ENCODE data around the gene CYP11A1.

The CYP11A1 gene

GRCh38 chr15:74387141-74387541 is 19.7 kb upstream of the CYP11A1 start:
- DNase-seq = no peak

GRCh38 chr15:74386496-74387140 is 19.2 kb upstream of the CYP11A1 start:
- DNase-seq = no peak

DNA sequence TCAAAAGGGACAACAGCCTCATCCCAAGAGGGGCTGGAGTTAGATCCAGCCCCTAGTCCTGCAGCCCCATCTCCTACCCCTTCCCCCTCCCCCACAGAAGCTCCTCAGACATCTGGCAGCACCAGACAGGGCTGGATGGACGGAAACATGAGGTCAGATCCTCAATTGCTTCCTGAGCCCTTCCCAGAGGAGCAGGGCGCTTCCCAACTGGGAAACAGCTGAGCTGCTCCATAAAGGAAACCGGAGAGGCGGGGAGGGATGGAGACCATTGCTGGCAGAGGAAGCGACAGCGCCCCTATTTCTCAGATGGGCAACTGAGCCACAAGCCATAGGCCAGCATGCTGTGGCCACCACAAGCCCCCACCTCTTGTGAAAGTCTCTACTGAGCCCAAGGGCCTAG is 18.3 kb upstream of the CYP11A1 start:
- DNase-seq = no peak

- peak; percentile 18 for DNase-seq
Observed at GRCh38 chr15:74384881-74385643, 17.6 kb upstream of the CYP11A1 start.

GRCh38 chr15:74384566-74384880 is 17.1 kb upstream of the CYP11A1 start:
- no peak for DNase-seq

- no peak for DNase-seq
Observed at GRCh38 chr15:74383695-74384565, 16.5 kb upstream of the CYP11A1 start.

DNA sequence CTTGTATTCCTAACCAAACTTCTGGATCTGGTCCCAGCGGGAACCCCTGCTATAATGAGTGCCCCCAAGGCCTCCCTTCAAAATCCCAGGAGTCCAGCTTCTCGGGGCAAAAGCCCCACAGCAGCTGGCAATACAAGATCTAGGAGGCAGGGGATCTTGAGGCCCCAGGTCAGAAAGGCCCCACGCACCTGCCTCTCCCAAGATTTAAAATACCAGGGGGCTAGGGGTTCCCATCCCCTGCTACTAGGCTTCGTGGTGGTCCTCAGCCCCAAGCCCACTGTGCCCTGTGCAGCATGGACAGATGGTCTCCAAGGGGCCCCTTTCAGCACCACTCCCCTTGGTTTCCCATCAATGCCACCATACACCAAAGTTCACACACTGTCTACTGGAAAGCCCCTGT is 15.8 kb upstream of the CYP11A1 start:
- no peak for DNase-seq

GRCh38 chr15:74382004-74382816 is 14.8 kb upstream of the CYP11A1 start:
- peak; percentile 68 for DNase-seq

- no peak for DNase-seq
Observed at GRCh38 chr15:74381481-74381880, 14.0 kb upstream of the CYP11A1 start.

GRCh38 chr15:74381190-74381453 is 13.7 kb upstream of the CYP11A1 start:
- no peak for DNase-seq

GRCh38 chr15:74380361-74381189 is 13.1 kb upstream of the CYP11A1 start:
- no peak for DNase-seq

DNA sequence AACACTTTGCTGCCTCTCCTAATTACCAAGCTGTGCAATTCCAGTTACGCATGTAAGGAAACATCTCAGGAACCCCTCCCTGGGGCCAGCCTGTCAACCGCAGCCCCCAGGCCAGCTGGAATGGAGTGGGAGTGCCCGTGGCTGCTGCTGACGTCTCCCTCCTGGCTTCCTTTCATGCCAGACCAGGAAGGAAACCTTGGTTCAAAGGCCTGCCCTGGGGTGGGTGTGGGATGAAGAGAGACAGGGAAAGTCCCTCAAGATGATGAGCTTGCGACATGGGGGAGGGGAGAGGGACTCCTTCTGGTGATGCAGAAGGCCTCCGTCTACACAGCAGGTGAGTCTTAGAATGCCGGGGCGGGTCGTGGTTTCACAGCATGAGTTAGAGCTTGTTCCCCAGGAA is 11.4 kb upstream of the CYP11A1 start:
- peak; percentile 71 for DNase-seq

GRCh38 chr15:74377831-74378766 is 10.7 kb upstream of the CYP11A1 start:
- peak; percentile 22 for DNase-seq

- DNase-seq = peak; percentile 46
Observed at GRCh38 chr15:74376825-74377581, 9.6 kb upstream of the CYP11A1 start.

- DNase-seq = no peak
Observed at GRCh38 chr15:74376226-74376625, 8.8 kb upstream of the CYP11A1 start.

- DNase-seq = peak; percentile 80
Observed at GRCh38 chr15:74375303-74375693, 7.9 kb upstream of the CYP11A1 start.

DNA sequence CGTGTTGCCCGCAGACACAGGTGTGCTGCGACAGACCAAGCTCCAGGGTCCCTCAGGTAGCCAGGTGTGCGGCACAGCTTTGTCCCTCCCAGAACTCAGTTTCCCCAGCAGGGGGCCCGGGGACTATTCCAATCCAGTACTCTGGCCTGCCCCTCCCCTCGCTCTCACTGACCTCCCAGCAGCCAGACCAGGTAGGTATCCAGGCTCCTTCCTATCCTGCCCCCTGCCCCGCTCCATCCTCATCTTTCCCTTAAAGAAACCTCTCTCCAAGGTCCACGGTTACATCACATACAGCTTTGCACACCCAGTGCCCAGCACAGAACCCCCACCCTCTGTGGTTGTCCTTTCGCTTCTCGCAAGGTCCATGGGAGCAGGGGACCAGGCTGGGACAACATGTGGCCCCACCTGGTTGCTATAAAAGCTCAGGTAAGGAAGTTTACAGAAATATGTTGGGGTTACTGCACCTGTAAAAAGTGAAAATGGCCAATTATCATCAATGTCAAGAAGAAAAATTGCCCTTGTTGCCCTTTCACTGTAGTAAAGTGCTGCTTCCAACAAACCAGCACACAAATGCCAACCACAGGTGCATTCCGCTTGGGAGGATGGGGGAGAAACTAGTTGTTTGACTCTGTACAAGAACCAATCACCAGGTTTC is 7.3 kb upstream of the CYP11A1 start:
- no peak for DNase-seq

DNA sequence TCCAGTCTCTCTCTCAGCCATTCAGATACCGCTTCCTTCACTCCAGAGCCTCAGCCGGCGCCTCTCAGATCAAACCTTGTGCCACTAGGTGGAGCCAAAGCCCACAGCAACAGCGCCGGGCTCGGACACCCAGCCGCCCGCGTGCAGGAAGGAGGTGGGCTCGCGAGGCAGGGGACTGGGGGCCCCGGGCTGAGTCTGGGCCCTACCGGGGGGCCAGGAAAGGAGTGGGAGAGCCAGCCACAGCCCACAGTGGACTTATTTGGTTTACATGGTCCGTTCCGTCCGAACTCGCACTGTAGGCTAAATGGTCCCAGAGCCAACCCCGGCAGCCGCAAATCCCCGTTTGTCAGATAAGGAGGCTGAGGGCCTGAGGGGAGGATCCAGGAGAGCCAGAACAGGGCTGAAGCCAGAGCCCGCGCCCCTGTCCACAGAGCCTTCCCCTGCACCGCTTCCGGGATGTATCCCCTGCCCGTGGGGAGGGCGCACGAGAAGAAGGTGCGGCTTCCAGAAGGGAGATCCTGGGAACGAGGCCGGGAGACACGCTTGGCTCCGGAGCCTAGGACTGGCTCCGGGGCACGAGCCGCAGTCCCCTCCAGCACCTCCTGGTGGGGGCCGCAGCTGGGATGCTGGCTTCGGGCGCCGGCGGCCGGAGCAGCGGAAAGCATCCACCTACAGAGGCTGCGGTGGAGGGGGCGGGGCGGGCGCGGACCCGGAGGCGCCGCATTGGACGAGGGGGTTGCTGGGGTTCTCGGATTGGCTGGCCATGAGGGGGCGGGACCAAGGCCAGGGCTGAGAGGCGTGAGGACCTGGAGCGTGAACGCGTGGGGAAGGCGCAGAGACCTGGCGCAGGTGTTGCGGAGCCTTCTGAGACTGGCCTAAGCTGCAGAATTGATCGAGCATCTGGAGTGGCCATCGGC is 6.5 kb upstream of the CYP11A1 start:
- DNase-seq = peak; percentile 94
